ENCODE measurements around the gene UBXN11.
"Not testable (repeated sequence)": the region's sequence is repeated elsewhere in the genome, so short reads cannot be mapped to it uniquely, and the experiment has no call there.

The UBXN11 gene

GRCh38 chr1:26336477-26337205 is 30.2 kb upstream of the UBXN11 start:
- H3K36me3 ChIP-seq (ENCODE audit: insufficient read depth, low read length) = no peaks in the 10 kb centered on the region
- no peak overlapping the region for H2AFZ ChIP-seq (ENCODE audit: low read length)
- H3F3A ChIP-seq (ENCODE audit: insufficient read depth, low read length) = no peaks in the 10 kb centered on the region
- no peaks in the 10 kb centered on the region for H3K9me3 ChIP-seq (ENCODE audit: low read length)
- H3K9ac ChIP-seq (ENCODE audit: low read length) = no peak overlapping the region; the same call in 1 of the 2 replicates
- TF ChIP-seq EZH2 (IDR thresholded peaks at IDR 0.05; ENCODE audit: borderline replicate concordance, low read length) = no peak
- TF ChIP-seq CTCF (IDR thresholded peaks at IDR 0.05; ENCODE audit: low read length) = no peak
- no peaks in the 10 kb centered on the region for H3K79me2 ChIP-seq (ENCODE audit: insufficient read depth, low read length)
- peaks cover 21% of the 10 kb centered on the region for H3K4me1 ChIP-seq (ENCODE audit: insufficient read depth, low read length, severe bottlenecking)
- H3K4me3 ChIP-seq (ENCODE audit: low read depth, low read length, poor library complexity, severe bottlenecking) = peak overlapping the region; percentile 73
- no peaks in the 10 kb centered on the region for H4K20me1 ChIP-seq (ENCODE audit: insufficient read depth, low read length)
- no peak overlapping the region for H3K27ac ChIP-seq (ENCODE audit: low read depth, low read length, poor library complexity, severe bottlenecking)
- peak overlapping the region; percentile 89 for H3K4me2 ChIP-seq (ENCODE audit: low read length)
- H3K27me3 ChIP-seq (ENCODE audit: insufficient read depth, low read length) = no peaks in the 10 kb centered on the region
- H3K9me2 ChIP-seq (ENCODE audit: low read depth, low read length) = no peaks in the 10 kb centered on the region

- peak overlapping the region; percentile 61 for H3K9ac ChIP-seq (ENCODE audit: low read length)
- H4K20me1 ChIP-seq (ENCODE audit: insufficient read depth, low read length) = no peaks in the 10 kb centered on the region
- no peaks in the 10 kb centered on the region for H3K9me3 ChIP-seq (ENCODE audit: low read length)
- peak overlapping the region; percentile 89 for H3K4me2 ChIP-seq (ENCODE audit: low read length)
- no peaks in the 10 kb centered on the region for H3F3A ChIP-seq (ENCODE audit: insufficient read depth, low read length)
- no peaks in the 10 kb centered on the region for H3K9me2 ChIP-seq (ENCODE audit: low read depth, low read length)
- no peak overlapping the region for H3K27ac ChIP-seq (ENCODE audit: low read depth, low read length, poor library complexity, severe bottlenecking)
- no peak for TF ChIP-seq EZH2 (IDR thresholded peaks at IDR 0.05; ENCODE audit: borderline replicate concordance, low read length)
- no peak for TF ChIP-seq CTCF (IDR thresholded peaks at IDR 0.05; ENCODE audit: low read length)
- no peaks in the 10 kb centered on the region for H3K79me2 ChIP-seq (ENCODE audit: insufficient read depth, low read length)
- peaks cover 21% of the 10 kb centered on the region for H3K4me1 ChIP-seq (ENCODE audit: insufficient read depth, low read length, severe bottlenecking)
- peak overlapping the region; percentile 73 for H3K4me3 ChIP-seq (ENCODE audit: low read depth, low read length, poor library complexity, severe bottlenecking)
- no peaks in the 10 kb centered on the region for H3K36me3 ChIP-seq (ENCODE audit: insufficient read depth, low read length)
- no peaks in the 10 kb centered on the region for H3K27me3 ChIP-seq (ENCODE audit: insufficient read depth, low read length)
- 0 out of 2 replicates have a peak overlapping the region, but pooled peaks have one; percentile 36 for H2AFZ ChIP-seq (ENCODE audit: low read length)
These were observed 29.5 kb upstream of the UBXN11 start for GRCh38 chr1:26335774-26336476.

- H3K4me1 ChIP-seq (ENCODE audit: insufficient read depth, low read length, severe bottlenecking) = peaks cover 23% of the 10 kb centered on the region
- H3K4me2 ChIP-seq (ENCODE audit: low read length); H3K9ac ChIP-seq (ENCODE audit: low read length); H3K4me3 ChIP-seq (ENCODE audit: low read depth, low read length, poor library complexity, severe bottlenecking); H3K79me2 ChIP-seq (ENCODE audit: insufficient read depth, low read length); H3F3A ChIP-seq (ENCODE audit: insufficient read depth, low read length); H3K9me3 ChIP-seq (ENCODE audit: low read length); H3K27ac ChIP-seq (ENCODE audit: low read depth, low read length, poor library complexity, severe bottlenecking); H3K27me3 ChIP-seq (ENCODE audit: insufficient read depth, low read length); H3K36me3 ChIP-seq (ENCODE audit: insufficient read depth, low read length); H2AFZ ChIP-seq (ENCODE audit: low read length); H3K9me2 ChIP-seq (ENCODE audit: low read depth, low read length); H4K20me1 ChIP-seq (ENCODE audit: insufficient read depth, low read length): not testable (repeated sequence)
These were observed 26.9 kb upstream of the UBXN11 start for GRCh38 chr1:26333312-26333711.
